SK-N-SH treated with all-trans-retinoic acid at 6 μM for 48 hours (cell line): ENCODE measurements around the gene ROBO1.

Source experiments
- ATAC-seq: fragments of 200-7000 bp; cut with Tn5 transposase; 3 replicates; pipeline ENCODE4 v1.9.1; 2020; ENCODE audit warnings: mild to moderate bottlenecking, moderate library complexity
- ARNTL ChIP-seq: fragments of 450-650 bp; formaldehyde crosslinking; IDR thresholded peaks from 2 replicates; pipeline ENCODE4 v1.5.0; 2020; ENCODE audit warnings: low read depth, mild to moderate bottlenecking, moderate library complexity, borderline replicate concordance
- BACH2 ChIP-seq: fragments of 250-450 bp; sonication (Bioruptor Pico); IDR thresholded peaks from 2 replicates; pipeline ENCODE4 v1.9.0; 2021; ENCODE audit warnings: mild to moderate bottlenecking, borderline replicate concordance
- CSDC2 ChIP-seq: fragments of 250-450 bp; sonication (Bioruptor Pico); IDR thresholded peaks from 2 replicates; pipeline ENCODE4 v1.5.0; 2020; ENCODE audit warnings: mild to moderate bottlenecking, moderate library complexity
- CSRNP3 ChIP-seq: fragments of 250-450 bp; sonication (Bioruptor Pico); IDR thresholded peaks from 2 replicates; pipeline ENCODE4 v1.5.1; 2021; ENCODE audit warnings: mild to moderate bottlenecking, moderate library complexity
- ESRRG ChIP-seq: fragments of 250-450 bp; sonication (Bioruptor Pico); IDR thresholded peaks from 2 replicates; pipeline ENCODE4 v1.6.1; 2021; ENCODE audit warnings: mild to moderate bottlenecking
- GLIS3 ChIP-seq: fragments of 250-450 bp; sonication (Bioruptor Pico); IDR thresholded peaks from 2 replicates; pipeline ENCODE4 v1.5.0; 2020; ENCODE audit warnings: mild to moderate bottlenecking, moderate library complexity
- ISL1 ChIP-seq: fragments of 250-450 bp; sonication (Bioruptor Pico); IDR thresholded peaks from 2 replicates; pipeline ENCODE4 v2.1.2; 2022; ENCODE audit warnings: mild to moderate bottlenecking, moderate library complexity
- OSR1 ChIP-seq: fragments of 250-450 bp; sonication (Bioruptor Pico); IDR thresholded peaks from 2 replicates; pipeline ENCODE4 v1.8.0; 2022; ENCODE audit warnings: moderate library complexity, mild to moderate bottlenecking, inconsistent platforms
- POU6F1 ChIP-seq: fragments of 250-450 bp; sonication (Bioruptor Pico); IDR thresholded peaks from 2 replicates; pipeline ENCODE4 v1.8.0; 2021; ENCODE audit warnings: low read depth, mild to moderate bottlenecking, moderate library complexity, borderline replicate concordance
- PPARA ChIP-seq: fragments of 250-450 bp; sonication (Bioruptor Pico); IDR thresholded peaks from 2 replicates; pipeline ENCODE4 v1.5.0; 2020; ENCODE audit warnings: mild to moderate bottlenecking, borderline replicate concordance
- RARB ChIP-seq: fragments of 250-450 bp; sonication (Bioruptor Pico); IDR thresholded peaks from 2 replicates; pipeline ENCODE4 v1.8.0; 2021; ENCODE audit warnings: mild to moderate bottlenecking, moderate library complexity
- TOX ChIP-seq: fragments of 250-450 bp; sonication (Bioruptor Pico); IDR thresholded peaks from 2 replicates; pipeline ENCODE4 v1.8.0; 2021; ENCODE audit warnings: mild to moderate bottlenecking, moderate library complexity, borderline replicate concordance
- ZC3H10 ChIP-seq: fragments of 250-450 bp; sonication (Bioruptor Pico); IDR thresholded peaks from 2 replicates; pipeline ENCODE4 v1.5.1; 2021; ENCODE audit warnings: mild to moderate bottlenecking, moderate library complexity
- ZFP3 ChIP-seq: fragments of 250-450 bp; sonication (Bioruptor Pico); IDR thresholded peaks from 2 replicates; pipeline ENCODE4 v1.5.0; 2020; ENCODE audit warnings: mild to moderate bottlenecking, moderate library complexity
- ZFP30 ChIP-seq: fragments of 450-650 bp; formaldehyde crosslinking; IDR thresholded peaks from 2 replicates; pipeline ENCODE4 v1.5.0; 2022; ENCODE audit warnings: mild to moderate bottlenecking, moderate library complexity
- ZNF565 ChIP-seq: fragments of 450-650 bp; formaldehyde crosslinking; conservative IDR thresholded peaks from 2 replicates; pipeline ENCODE4 v1.5.0; 2020; ENCODE audit warnings: low read depth, mild to moderate bottlenecking, moderate library complexity
- ZNF70 ChIP-seq: fragments of 450-650 bp; formaldehyde crosslinking; IDR thresholded peaks from 2 replicates; pipeline ENCODE4 v1.5.0; 2020; ENCODE audit warnings: mild to moderate bottlenecking, moderate library complexity
- ZNF8 ChIP-seq: fragments of 450-650 bp; formaldehyde crosslinking; IDR thresholded peaks from 2 replicates; pipeline ENCODE4 v1.5.0; 2020; ENCODE audit warnings: mild to moderate bottlenecking, moderate library complexity
- TF ChIP-seq, protein P1 (sequence below): fragments of 250-450 bp; sonication (Bioruptor Pico); IDR thresholded peaks from 2 replicates; pipeline ENCODE4 v1.8.0; 2020; ENCODE audit warnings: mild to moderate bottlenecking, moderate library complexity, borderline replicate concordance
- TF ChIP-seq, protein P2 (sequence below): fragments of 250-450 bp; sonication (Bioruptor Pico); IDR thresholded peaks from 2 replicates; pipeline ENCODE4 v1.5.1; 2020; ENCODE audit warnings: low read depth, mild to moderate bottlenecking, moderate library complexity

ROBO1 gene

DNA sequence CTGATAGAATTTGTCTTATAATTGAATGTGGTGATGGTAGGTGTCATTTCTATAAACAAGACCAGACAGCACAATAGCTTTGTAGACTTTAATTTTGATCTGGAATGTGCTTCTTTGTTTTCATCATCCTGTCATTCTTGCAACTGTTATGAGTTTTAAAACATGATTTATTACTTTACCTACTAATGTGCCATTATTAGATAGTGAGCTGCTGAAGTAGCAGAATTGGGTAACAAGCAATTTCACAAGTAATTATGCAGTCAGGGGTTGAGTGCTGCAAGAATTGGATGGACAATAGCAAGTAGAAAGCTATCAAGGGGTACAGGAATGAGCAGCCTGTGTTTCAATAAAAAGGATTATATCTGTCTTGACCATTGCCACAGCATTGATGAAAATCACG is 975.6 kb downstream of the ROBO1 start:
- no peak for TF ChIP-seq ARNTL (CRISPR knock-in tag)
- no peak for TF ChIP-seq ESRRG (CRISPR knock-in tag)
- TF ChIP-seq, protein P1, sequence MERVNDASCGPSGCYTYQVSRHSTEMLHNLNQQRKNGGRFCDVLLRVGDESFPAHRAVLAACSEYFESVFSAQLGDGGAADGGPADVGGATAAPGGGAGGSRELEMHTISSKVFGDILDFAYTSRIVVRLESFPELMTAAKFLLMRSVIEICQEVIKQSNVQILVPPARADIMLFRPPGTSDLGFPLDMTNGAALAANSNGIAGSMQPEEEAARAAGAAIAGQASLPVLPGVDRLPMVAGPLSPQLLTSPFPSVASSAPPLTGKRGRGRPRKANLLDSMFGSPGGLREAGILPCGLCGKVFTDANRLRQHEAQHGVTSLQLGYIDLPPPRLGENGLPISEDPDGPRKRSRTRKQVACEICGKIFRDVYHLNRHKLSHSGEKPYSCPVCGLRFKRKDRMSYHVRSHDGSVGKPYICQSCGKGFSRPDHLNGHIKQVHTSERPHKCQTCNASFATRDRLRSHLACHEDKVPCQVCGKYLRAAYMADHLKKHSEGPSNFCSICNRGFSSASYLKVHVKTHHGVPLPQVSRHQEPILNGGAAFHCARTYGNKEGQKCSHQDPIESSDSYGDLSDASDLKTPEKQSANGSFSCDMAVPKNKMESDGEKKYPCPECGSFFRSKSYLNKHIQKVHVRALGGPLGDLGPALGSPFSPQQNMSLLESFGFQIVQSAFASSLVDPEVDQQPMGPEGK: no peak
- TF ChIP-seq POU6F1: no peak
- TF ChIP-seq GLIS3 (CRISPR knock-in tag): no peak
- TF ChIP-seq ISL1 (CRISPR knock-in tag): no peak
- TF ChIP-seq, protein P2, sequence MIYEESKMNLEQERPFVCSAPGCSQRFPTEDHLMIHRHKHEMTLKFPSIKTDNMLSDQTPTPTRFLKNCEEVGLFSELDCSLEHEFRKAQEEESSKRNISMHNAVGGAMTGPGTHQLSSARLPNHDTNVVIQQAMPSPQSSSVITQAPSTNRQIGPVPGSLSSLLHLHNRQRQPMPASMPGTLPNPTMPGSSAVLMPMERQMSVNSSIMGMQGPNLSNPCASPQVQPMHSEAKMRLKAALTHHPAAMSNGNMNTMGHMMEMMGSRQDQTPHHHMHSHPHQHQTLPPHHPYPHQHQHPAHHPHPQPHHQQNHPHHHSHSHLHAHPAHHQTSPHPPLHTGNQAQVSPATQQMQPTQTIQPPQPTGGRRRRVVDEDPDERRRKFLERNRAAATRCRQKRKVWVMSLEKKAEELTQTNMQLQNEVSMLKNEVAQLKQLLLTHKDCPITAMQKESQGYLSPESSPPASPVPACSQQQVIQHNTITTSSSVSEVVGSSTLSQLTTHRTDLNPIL: no peak
- TF ChIP-seq ZFP30 (CRISPR knock-in tag): no peak
- no peak for TF ChIP-seq CSDC2 (CRISPR knock-in tag)
- no peak for TF ChIP-seq OSR1 (CRISPR knock-in tag)
- TF ChIP-seq ZNF8 (CRISPR knock-in tag): no peak
- no peak for TF ChIP-seq PPARA (CRISPR knock-in tag)
- TF ChIP-seq BACH2 (CRISPR knock-in tag): no peak
- TF ChIP-seq ZNF565 (CRISPR knock-in tag): no peak
- TF ChIP-seq CSRNP3 (CRISPR knock-in tag): no peak
- no peak for ATAC-seq

- TF ChIP-seq ESRRG (CRISPR knock-in tag) (no peak), CSDC2 (CRISPR knock-in tag) (no peak), RARB (CRISPR knock-in tag) (no peak), ZNF8 (CRISPR knock-in tag) (no peak), BACH2 (CRISPR knock-in tag) (no peak), ZC3H10 (CRISPR knock-in tag) (no peak), TOX (CRISPR knock-in tag) (no peak), ZNF565 (CRISPR knock-in tag) (no peak), POU6F1 (no peak), ISL1 (CRISPR knock-in tag) (no peak), CSRNP3 (CRISPR knock-in tag) (no peak), GLIS3 (CRISPR knock-in tag) (no peak), ZNF70 (CRISPR knock-in tag) (no peak), OSR1 (CRISPR knock-in tag) (no peak), ZFP3 (CRISPR knock-in tag) (no peak)
- TF ChIP-seq, protein P2: no peak
- no peak for ATAC-seq
These were observed 976.0 kb downstream of the ROBO1 start for GRCh38 chr3:78791753-78792152.
